ENCODE measurements around the gene UVRAG. TPM values are rescaled to one million over a fixed set of nuclear protein-coding genes. Genes with fewer than 3 reads are reported as not detected.

UVRAG gene
- total RNA-seq, 4 donors from 2014 or later, result 14.6 to 28.0 (median 20.7) TPM

GRCh38 chr11:75792997-75793800 lies 21.8 kb upstream of the UVRAG start:
- intact Hi-C loops (cut with DNase I; ENCODE audit: low total_unique reads), result no loop called here
- no peak for DNase-seq (ENCODE audit: low spot score in 2 of 2)
- 64% methylated on average over 12 of the region's 12 CpGs for WGBS, 2 donors
- TF ChIP-seq POLR2A (IDR thresholded peaks at IDR 0.05), result no peak
- TF ChIP-seq CTCF (IDR thresholded peaks at IDR 0.05), result no peak
- no peak overlapping the region for H3K4me3 ChIP-seq (ENCODE audit: low read depth, poor library complexity, severe bottlenecking)

GRCh38 chr11:75793966-75794365 lies 21.0 kb upstream of the UVRAG start:
- TF ChIP-seq POLR2A (IDR thresholded peaks at IDR 0.05), result no peak
- no peak for TF ChIP-seq CTCF (IDR thresholded peaks at IDR 0.05)
- H3K4me3 ChIP-seq (ENCODE audit: low read depth, poor library complexity, severe bottlenecking), result no peak overlapping the region
- no peak for DNase-seq (ENCODE audit: low spot score in 2 of 2)
- intact Hi-C loops (cut with DNase I; ENCODE audit: low total_unique reads), result no loop called here
- WGBS, 2 donors, result 65 to 83% methylated on average over 2 of the region's 2 CpGs

- WGBS, 2 donors, result 58 to 60% methylated on average over 4 of the region's 4 CpGs
- intact Hi-C loops (cut with DNase I; ENCODE audit: low total_unique reads), result no loop called here
- no peak for TF ChIP-seq CTCF (IDR thresholded peaks at IDR 0.05)
- no peak overlapping the region for H3K4me3 ChIP-seq (ENCODE audit: low read depth, poor library complexity, severe bottlenecking)
- DNase-seq (ENCODE audit: low spot score in 2 of 2), result no peak
These were observed 19.5 kb upstream of the UVRAG start for GRCh38 chr11:75795276-75796090.

- intact Hi-C loops (cut with DNase I; ENCODE audit: low total_unique reads), result no loop called here
These were observed 18.9 kb upstream of the UVRAG start for GRCh38 chr11:75796091-75796435.

GRCh38 chr11:75797116-75797515 lies 17.9 kb upstream of the UVRAG start:
- WGBS, 2 donors, result 84 to 86% methylated on average over 8 of the region's 8 CpGs
- TF ChIP-seq CTCF (IDR thresholded peaks at IDR 0.05) (no peak), POLR2A (IDR thresholded peaks at IDR 0.05) (no peak)
- intact Hi-C loops (cut with DNase I; ENCODE audit: low total_unique reads), result no loop called here
- H3K4me3 ChIP-seq (ENCODE audit: low read depth, poor library complexity, severe bottlenecking), result no peak overlapping the region
- DNase-seq (ENCODE audit: low spot score in 2 of 2), result no peak

More at GRCh38 chr11:75796091-75796435, 18.9 kb upstream of the UVRAG start:
- WGBS, 2 donors, result 90 to 96% methylated on average over 2 of the region's 2 CpGs
- DNase-seq (ENCODE audit: low spot score in 2 of 2), result no peak
- TF ChIP-seq POLR2A (IDR thresholded peaks at IDR 0.05) (no peak), CTCF (IDR thresholded peaks at IDR 0.05) (no peak)
- no peak overlapping the region for H3K4me3 ChIP-seq (ENCODE audit: low read depth, poor library complexity, severe bottlenecking)

All from lower leg skin (tissue), 4 donors.